SK-N-SH (cell line): ENCODE data around the gene OTOG. TPM values are rescaled to one million over a fixed set of nuclear protein-coding genes. Genes with fewer than 3 reads are reported as not detected.

ENCODE experiments used
- CTCF ChIA-PET: fragments of 300-600, 350-600 bp; formaldehyde crosslinking; extraction: SDS; loops from one replicate; lab custom pipeline; 2021; lab: Yijun Ruan, JAX
- POLR2A ChIA-PET: fragments of 350-600 bp; sonication (Branson Sonifier 250); formaldehyde crosslinking; extraction: SDS; loops from one replicate; lab custom pipeline; 2020; ENCODE audit warnings: antibody characterized with exemption, inconsistent platforms; lab: Yijun Ruan, JAX
- DNase-seq: peaks from one replicate; pipeline ENCODE4 v3.0.0; 2012
- H2AFZ ChIP-seq: fragments of 200-600 bp; sonication (generic); 2 replicates; pipeline ENCODE4 v1.8.1; 2016; ENCODE audit warnings: antibody characterized with exemption, mild to moderate bottlenecking, low read depth
- H3F3A ChIP-seq: fragments of 200-600 bp; sonication (generic); replicated peaks from 2 replicates; pipeline ENCODE3; 2016; ENCODE audit warnings: antibody characterized with exemption, mild to moderate bottlenecking; ENCODE audit not compliant: insufficient read depth
- H3K27ac ChIP-seq, 2 experiments: fragments of 200-500 bp in 1 of 2; fragments of 200-600 bp in 1 of 2; sonication (Bioruptor generic) in 1 of 2; sonication (generic), shearing (Covaris generic) in 1 of 2; 2 replicates each; pipeline versions ENCODE4 v1.5.1 to v1.6.1; 2014 to 2016; ENCODE audit warnings: low read depth in 2 of 2, inconsistent platforms in 1 of 2, low read length in 1 of 2, mild to moderate bottlenecking in 1 of 2, mixed read lengths in 1 of 2
- H3K27me3 ChIP-seq: fragments of 200-600 bp; sonication (generic), shearing (Covaris generic); 2 replicates; pipeline ENCODE4 v1.6.1; 2016; ENCODE audit warnings: mixed run types; ENCODE audit not compliant: insufficient read depth
- H3K36me3 ChIP-seq, 2 experiments: fragments of 200-500 bp in 1 of 2; fragments of 200-600 bp in 1 of 2; sonication (Bioruptor generic) in 1 of 2; sonication (generic) in 1 of 2; replicated peaks in 1 of 2; 2 replicates each; pipeline versions ENCODE3 to v1.5.1; 2014 to 2016; ENCODE audit warnings: low read length in 1 of 2, mild to moderate bottlenecking in 1 of 2; ENCODE audit not compliant: insufficient read depth in 2 of 2, control insufficient read depth in 1 of 2
- H3K4me1 ChIP-seq, 2 experiments: fragments of 200-500 bp in 1 of 2; fragments of 200-600 bp in 1 of 2; sonication (Bioruptor generic) in 1 of 2; sonication (generic), shearing (Covaris generic) in 1 of 2; 2 replicates each; pipeline versions ENCODE4 v1.5.1 to v1.6.1; 2014 to 2016; ENCODE audit warnings: low read depth in 1 of 2, low read length in 1 of 2, mixed run types in 1 of 2; ENCODE audit not compliant: insufficient read depth in 2 of 2, control insufficient read depth in 1 of 2
- H3K4me2 ChIP-seq: fragments of 200-600 bp; sonication (generic), shearing (Covaris generic); 2 replicates; pipeline ENCODE4 v1.6.1; 2017; ENCODE audit warnings: mixed run types
- H3K4me3 ChIP-seq, 2 experiments: fragments of 200-500 bp in 1 of 2; fragments of 200-600 bp in 1 of 2; sonication (Bioruptor generic) in 1 of 2; sonication (generic), shearing (Covaris generic) in 1 of 2; 2 replicates each; pipeline versions ENCODE4 v1.5.1 to v1.8.1; 2014 to 2016; ENCODE audit warnings: low read depth in 2 of 2, inconsistent platforms in 1 of 2, low read length in 1 of 2, mild to moderate bottlenecking in 1 of 2, mixed read lengths in 1 of 2, moderate library complexity in 1 of 2
- H3K79me2 ChIP-seq: fragments of 200-600 bp; sonication (generic); 2 replicates; pipeline ENCODE4 v1.8.1; 2017; ENCODE audit warnings: mild to moderate bottlenecking; ENCODE audit not compliant: insufficient read depth
- H3K9ac ChIP-seq: fragments of 200-600 bp; sonication (generic); 2 replicates; pipeline ENCODE4 v1.6.1; 2017; ENCODE audit warnings: mixed run types
- H3K9me2 ChIP-seq: fragments of 200-600 bp; sonication (generic); 2 replicates; pipeline ENCODE4 v1.6.1; 2017; ENCODE audit warnings: mixed run types
- H3K9me3 ChIP-seq: fragments of 200-600 bp; sonication (generic); 2 replicates; pipeline ENCODE4 v1.6.1; 2017; ENCODE audit warnings: mixed run types, mild to moderate bottlenecking, moderate library complexity
- H4K20me1 ChIP-seq: fragments of 200-600 bp; sonication (generic); 2 replicates; pipeline ENCODE4 v1.6.1; 2017; ENCODE audit warnings: mild to moderate bottlenecking, mixed run types; ENCODE audit not compliant: insufficient read depth
- CHD2 ChIP-seq: fragments of 150-350 bp; IDR thresholded peaks from 2 replicates; pipeline ENCODE4 v1.6.1; 2018; ENCODE audit warnings: low read length; ENCODE audit not compliant: partially characterized antibody
- EP300 ChIP-seq, 2 experiments: IDR thresholded peaks; 2 replicates each; pipeline versions ENCODE4 v1.4.0 to v1.6.1; 2012; ENCODE audit warnings: borderline replicate concordance in 1 of 2, low read depth in 1 of 2, low read length in 1 of 2
- JUND ChIP-seq: IDR thresholded peaks from 2 replicates; pipeline ENCODE4 v1.4.0; 2012
- MAX ChIP-seq: IDR thresholded peaks from 2 replicates; pipeline ENCODE4 v1.4.0; 2012; ENCODE audit warnings: low read depth
- MEF2A ChIP-seq: IDR thresholded peaks from 2 replicates; pipeline ENCODE4 v1.4.0; 2012; ENCODE audit warnings: low read depth, borderline replicate concordance
- MXI1 ChIP-seq: IDR thresholded peaks from 2 replicates; pipeline ENCODE4 v1.6.1; 2012; ENCODE audit warnings: mild to moderate bottlenecking, low read depth, low read length, improper control_type of control experiment
- NRF1 ChIP-seq: IDR thresholded peaks from 2 replicates; pipeline ENCODE4 v1.6.1; 2012; ENCODE audit warnings: low read depth, mild to moderate bottlenecking, low read length
- RAD21 ChIP-seq: IDR thresholded peaks from 2 replicates; pipeline ENCODE4 v1.6.1; 2012; ENCODE audit warnings: mild to moderate bottlenecking, low read length
- RCOR1 ChIP-seq: fragments of 150-350 bp; IDR thresholded peaks from 2 replicates; pipeline ENCODE4 v1.6.1; 2017; ENCODE audit warnings: antibody characterized with exemption, low read length
- TAF1 ChIP-seq: IDR thresholded peaks from 2 replicates; pipeline ENCODE4 v1.6.1; 2012; ENCODE audit warnings: low read depth, mild to moderate bottlenecking, low read length, moderate library complexity, borderline replicate concordance
- TCF12 ChIP-seq: IDR thresholded peaks from 2 replicates; pipeline ENCODE4 v1.4.0; 2012
- TEAD4 ChIP-seq: IDR thresholded peaks from 2 replicates; pipeline ENCODE4 v1.4.0; 2012; ENCODE audit warnings: mild to moderate bottlenecking, borderline replicate concordance; ENCODE audit not compliant: insufficient read depth
- USF1 ChIP-seq: IDR thresholded peaks from 2 replicates; pipeline ENCODE4 v1.4.0; 2012; ENCODE audit warnings: low read depth, borderline replicate concordance
- ZBTB33 ChIP-seq: IDR thresholded peaks from 2 replicates; pipeline ENCODE4 v1.4.0; 2012; ENCODE audit warnings: low read depth, borderline replicate concordance
- WGBS: methylation state at CpG from one replicate; pipeline ENCODE4 v1.1.6; 2017; ENCODE audit warnings: low lambda C conversion rate; 5-methylcytosine and 5-hydroxymethylcytosine counted together
- polyA plus RNA-seq, 3 experiments: library from polyadenylated mRNA; depleted of rRNA; stranded (reverse); fragments of >200 nt; gene quantifications; 2 replicates each; pipeline ENCODE4 v1.2.3, GENCODE V29; 2012
- TF ChIP-seq, protein P1 (sequence below): IDR thresholded peaks from 2 replicates; pipeline ENCODE4; 2012
- TF ChIP-seq, protein P2 (sequence below): fragments of 200-600 bp; sonication (generic); IDR thresholded peaks from 2 replicates; pipeline ENCODE4 v1.6.1; 2017; ENCODE audit warnings: antibody characterized with exemption, mild to moderate bottlenecking, moderate library complexity
- TF ChIP-seq, protein P3 (sequence below): fragments of 150-350 bp; IDR thresholded peaks from 2 replicates; pipeline ENCODE4 v1.6.1; 2016; ENCODE audit warnings: mild to moderate bottlenecking, low read depth, low read length

The OTOG gene
- polyA plus RNA-seq, 1 of the 3 experiments (the other 2 are of a cell fraction), result not detected

DNA sequence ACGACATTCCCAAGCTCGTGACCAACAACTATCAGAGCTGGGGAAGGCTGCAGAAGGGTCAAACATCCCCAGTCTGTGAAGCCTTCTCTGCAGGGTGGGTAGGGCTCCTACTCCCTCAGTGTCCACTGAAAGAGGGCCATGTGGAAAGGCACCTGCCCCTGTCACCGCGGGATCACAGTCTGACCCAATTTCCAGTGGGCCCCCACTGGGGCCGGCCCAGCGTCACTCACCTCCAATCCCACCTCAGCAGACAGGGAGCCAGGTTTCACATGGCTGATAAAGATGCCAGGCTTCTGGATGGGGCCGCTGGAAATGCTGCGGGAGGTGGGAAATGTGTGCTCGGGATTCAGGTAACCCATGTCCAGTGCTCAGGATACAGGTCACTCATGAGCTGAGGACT is 22.8 kb upstream of the OTOG start:
- ChIA-PET POLR2A (no interaction called here), CTCF (interaction anchor here (0.6 to 45.6 kb wide), 3 partner anchors 17 to 138 kb away, joined by 3 to 1101 read pairs (median 499); partner anchors contain the start of gene KCNJ11)
- Histone ChIP-seq H3F3A (no peaks in the 10 kb centered on the region), H3K4me1 (peaks cover 0 to 10% of the 10 kb centered on the region in 2 experiments; a peak in 1 of 4 replicates), H3K36me3 (no peaks in the 10 kb centered on the region), H2AFZ (no peak overlapping the region), H3K9me3 (no peaks in the 10 kb centered on the region), H3K4me2 (no peak overlapping the region), H3K9ac (no peak overlapping the region), H4K20me1 (no peaks in the 10 kb centered on the region), H3K27me3 (peaks cover 2% of the 10 kb centered on the region; the same call in 1 of the 2 replicates), H3K4me3 (no peak overlapping the region), H3K27ac (no peak overlapping the region), H3K9me2 (no peaks in the 10 kb centered on the region), H3K79me2 (no peaks in the 10 kb centered on the region)
- no peak for DNase-seq
- 82% methylated on average over 8 of the region's 9 CpGs for WGBS
- TF ChIP-seq MEF2A (no peak), RAD21 (no peak), TAF1 (no peak), NRF1 (no peak), MXI1 (no peak), JUND (no peak), TCF12 (no peak), RCOR1 (no peak), TEAD4 (no peak), USF1 (no peak), MAX (no peak), ZBTB33 (no peak), EP300 (IDR thresholded peaks at IDR 0.05; ENCODE audit: borderline replicate concordance in 1 of 2, low read depth in 1 of 2, low read length in 1 of 2) (no peak)
- TF ChIP-seq, protein P1, sequence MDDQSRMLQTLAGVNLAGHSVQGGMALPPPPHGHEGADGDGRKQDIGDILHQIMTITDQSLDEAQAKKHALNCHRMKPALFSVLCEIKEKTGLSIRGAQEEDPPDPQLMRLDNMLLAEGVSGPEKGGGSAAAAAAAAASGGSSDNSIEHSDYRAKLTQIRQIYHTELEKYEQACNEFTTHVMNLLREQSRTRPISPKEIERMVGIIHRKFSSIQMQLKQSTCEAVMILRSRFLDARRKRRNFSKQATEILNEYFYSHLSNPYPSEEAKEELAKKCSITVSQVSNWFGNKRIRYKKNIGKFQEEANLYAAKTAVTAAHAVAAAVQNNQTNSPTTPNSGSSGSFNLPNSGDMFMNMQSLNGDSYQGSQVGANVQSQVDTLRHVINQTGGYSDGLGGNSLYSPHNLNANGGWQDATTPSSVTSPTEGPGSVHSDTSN, result no peak

DNA sequence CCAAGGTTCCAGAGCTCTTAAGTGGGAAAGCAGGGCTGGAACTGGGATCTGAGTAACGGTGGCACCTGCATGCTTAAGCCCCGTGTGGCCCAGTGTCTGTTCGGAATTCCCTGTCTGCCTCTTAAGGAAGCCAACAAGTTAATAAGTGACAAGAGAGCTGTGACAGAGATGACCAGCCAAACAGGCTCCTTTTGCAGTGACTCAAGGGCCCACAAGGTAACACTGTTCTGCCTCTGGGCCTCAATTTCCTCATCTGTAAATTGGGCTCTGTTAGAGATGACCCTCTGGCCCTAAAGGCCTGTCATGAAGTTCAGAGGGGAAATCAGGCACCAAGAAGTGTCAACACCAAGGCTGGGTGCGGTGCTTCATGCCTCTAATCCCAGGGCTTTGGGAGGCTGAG is 21.5 kb upstream of the OTOG start:
- Histone ChIP-seq H2AFZ (no peak overlapping the region), H3K9me2 (no peaks in the 10 kb centered on the region), H3K9me3 (no peaks in the 10 kb centered on the region), H3K27ac (no peak overlapping the region), H3K36me3 (no peaks in the 10 kb centered on the region), H3K27me3 (peaks cover 4% of the 10 kb centered on the region; the same call in 1 of the 2 replicates), H3F3A (no peaks in the 10 kb centered on the region), H3K9ac (no peak overlapping the region), H4K20me1 (no peaks in the 10 kb centered on the region), H3K79me2 (no peaks in the 10 kb centered on the region), H3K4me2 (no peak overlapping the region), H3K4me1 (peaks cover 0 to 11% of the 10 kb centered on the region in 2 experiments; a peak in 1 of 4 replicates), H3K4me3 (no peak overlapping the region)
- WGBS, result 57% methylated on average over 4 of the region's 4 CpGs
- TF ChIP-seq, protein P2, sequence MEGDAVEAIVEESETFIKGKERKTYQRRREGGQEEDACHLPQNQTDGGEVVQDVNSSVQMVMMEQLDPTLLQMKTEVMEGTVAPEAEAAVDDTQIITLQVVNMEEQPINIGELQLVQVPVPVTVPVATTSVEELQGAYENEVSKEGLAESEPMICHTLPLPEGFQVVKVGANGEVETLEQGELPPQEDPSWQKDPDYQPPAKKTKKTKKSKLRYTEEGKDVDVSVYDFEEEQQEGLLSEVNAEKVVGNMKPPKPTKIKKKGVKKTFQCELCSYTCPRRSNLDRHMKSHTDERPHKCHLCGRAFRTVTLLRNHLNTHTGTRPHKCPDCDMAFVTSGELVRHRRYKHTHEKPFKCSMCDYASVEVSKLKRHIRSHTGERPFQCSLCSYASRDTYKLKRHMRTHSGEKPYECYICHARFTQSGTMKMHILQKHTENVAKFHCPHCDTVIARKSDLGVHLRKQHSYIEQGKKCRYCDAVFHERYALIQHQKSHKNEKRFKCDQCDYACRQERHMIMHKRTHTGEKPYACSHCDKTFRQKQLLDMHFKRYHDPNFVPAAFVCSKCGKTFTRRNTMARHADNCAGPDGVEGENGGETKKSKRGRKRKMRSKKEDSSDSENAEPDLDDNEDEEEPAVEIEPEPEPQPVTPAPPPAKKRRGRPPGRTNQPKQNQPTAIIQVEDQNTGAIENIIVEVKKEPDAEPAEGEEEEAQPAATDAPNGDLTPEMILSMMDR, result no peak
- no peak for TF ChIP-seq CHD2
- TF ChIP-seq, protein P3, sequence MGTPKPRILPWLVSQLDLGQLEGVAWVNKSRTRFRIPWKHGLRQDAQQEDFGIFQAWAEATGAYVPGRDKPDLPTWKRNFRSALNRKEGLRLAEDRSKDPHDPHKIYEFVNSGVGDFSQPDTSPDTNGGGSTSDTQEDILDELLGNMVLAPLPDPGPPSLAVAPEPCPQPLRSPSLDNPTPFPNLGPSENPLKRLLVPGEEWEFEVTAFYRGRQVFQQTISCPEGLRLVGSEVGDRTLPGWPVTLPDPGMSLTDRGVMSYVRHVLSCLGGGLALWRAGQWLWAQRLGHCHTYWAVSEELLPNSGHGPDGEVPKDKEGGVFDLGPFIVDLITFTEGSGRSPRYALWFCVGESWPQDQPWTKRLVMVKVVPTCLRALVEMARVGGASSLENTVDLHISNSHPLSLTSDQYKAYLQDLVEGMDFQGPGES, result no peak
- DNase-seq, result no peak
- POLR2A ChIA-PET, result no interaction called here
- CTCF ChIA-PET, result interaction anchor here (28.1 to 45.6 kb wide), 2 partner anchors 18 to 139 kb away, joined by 499 to 1101 read pairs; partner anchors contain the start of gene KCNJ11
